NCI-H2029 (cell line): ENCODE results near the gene C1orf94.

Source experiments
- DNase-seq: peaks from one replicate; lab custom pipeline; 2025; lab: John Stamatoyannopoulos, UW

Gene C1orf94

GRCh38 chr1:34176830-34177603, at the start of gene C1orf94:
Gene C1orf94, plus strand, starts transcription at chr1:34176907. Its CDS starts 883 bp downstream, at chr1:34177790.
- DNase-seq, result no peak

- DNase-seq, result no peak
Measured at GRCh38 chr1:34127006-34128000, 49.4 kb upstream of the C1orf94 start.

GRCh38 chr1:34128186-34128889, 48.4 kb upstream of the C1orf94 start:
- DNase-seq, result peak; percentile 34

- DNase-seq, result no peak
Measured at GRCh38 chr1:34129630-34130029, 47.1 kb upstream of the C1orf94 start.

- DNase-seq, result no peak
Measured at GRCh38 chr1:34130306-34130705, 46.4 kb upstream of the C1orf94 start.

- DNase-seq, result no peak
Measured at GRCh38 chr1:34131396-34132160, 45.1 kb upstream of the C1orf94 start.

- DNase-seq, result no peak
Measured at GRCh38 chr1:34132161-34132420, 44.6 kb upstream of the C1orf94 start.

GRCh38 chr1:34137411-34137810, 39.3 kb upstream of the C1orf94 start:
- DNase-seq, result no peak

- DNase-seq, result no peak
Measured at GRCh38 chr1:34140011-34140676, 36.6 kb upstream of the C1orf94 start.

GRCh38 chr1:34143975-34144374, 32.7 kb upstream of the C1orf94 start:
- no peak for DNase-seq

GRCh38 chr1:34144766-34145165, 31.9 kb upstream of the C1orf94 start:
- DNase-seq, result no peak

GRCh38 chr1:34147301-34147700, 29.4 kb upstream of the C1orf94 start:
- DNase-seq, result peak; percentile 40

GRCh38 chr1:34149501-34149900, 27.2 kb upstream of the C1orf94 start:
- DNase-seq, result no peak

GRCh38 chr1:34153246-34153645, 23.5 kb upstream of the C1orf94 start:
- no peak for DNase-seq

- no peak for DNase-seq
Measured at GRCh38 chr1:34155860-34156259, 20.8 kb upstream of the C1orf94 start.

- no peak for DNase-seq
Measured at GRCh38 chr1:34156739-34157138, 20.0 kb upstream of the C1orf94 start.

- peak; percentile 43 for DNase-seq
Measured at GRCh38 chr1:34162852-34163766, 13.6 kb upstream of the C1orf94 start.

- peak; percentile 14 for DNase-seq
Measured at GRCh38 chr1:34163792-34164731, 12.6 kb upstream of the C1orf94 start.
